Measurements from ENCODE around the gene RTN4R.
A peak's percentile ranks its signal among the peaks of the same experiment; 100 is the strongest.
"Not testable (repeated sequence)": the region's sequence is repeated elsewhere in the genome, so short reads cannot be mapped to it uniquely, and the experiment has no call there.

Gene RTN4R

GRCh38 chr22:20268279-20269012 lies at the start of gene RTN4R:
TSS of gene RTN4R (minus strand) at chr22:20268318. CDS start at chr22:20268092, 226 bp downstream.
- TF ChIP-seq CTCF (IDR thresholded peaks at IDR 0.05) = peak; percentile 54
- peak within 1 kb of the TSS in 1 of 2 donors; percentile 11 for H3K27ac ChIP-seq
- H3K4me3 ChIP-seq = peak within 1 kb of the TSS; percentile 79
- no peak for DNase-seq (ENCODE audit: low spot score)

GRCh38 chr22:20317402-20318042 lies 49.4 kb upstream of the RTN4R start:
- DNase-seq (ENCODE audit: low spot score); H3K27ac ChIP-seq; H3K4me3 ChIP-seq: not testable (repeated sequence)

GRCh38 chr22:20316844-20317401 lies 48.8 kb upstream of the RTN4R start:
- H3K4me3 ChIP-seq = no peak overlapping the region
- DNase-seq (ENCODE audit: low spot score) = peak; percentile 41
- TF ChIP-seq CTCF (IDR thresholded peaks at IDR 0.05) = no peak

GRCh38 chr22:20316217-20316843 lies 48.2 kb upstream of the RTN4R start:
- Histone ChIP-seq H3K4me3 (no peak overlapping the region), H3K27ac (no peak overlapping the region)
- TF ChIP-seq CTCF (IDR thresholded peaks at IDR 0.05) = no peak
- peak; percentile 57 for DNase-seq (ENCODE audit: low spot score)

More at GRCh38 chr22:20316844-20317401, 48.8 kb upstream of the RTN4R start:
- H3K27ac ChIP-seq = no peak overlapping the region

GRCh38 chr22:20315337-20316216 lies 47.5 kb upstream of the RTN4R start:
- TF ChIP-seq CTCF (IDR thresholded peaks at IDR 0.05) = no peak
- Histone ChIP-seq H3K27ac (no peak overlapping the region), H3K4me3 (no peak overlapping the region)
- DNase-seq (ENCODE audit: low spot score) = peak; percentile 69

GRCh38 chr22:20314741-20315336 lies 46.7 kb upstream of the RTN4R start:
- not testable (repeated sequence) for H3K4me3 ChIP-seq, H3K27ac ChIP-seq
- peak; percentile 43 for DNase-seq (ENCODE audit: low spot score)

GRCh38 chr22:20314206-20314605 lies 46.1 kb upstream of the RTN4R start:
- peak; percentile 31 for DNase-seq (ENCODE audit: low spot score)
- not testable (repeated sequence) for H3K27ac ChIP-seq, H3K4me3 ChIP-seq

- not testable (repeated sequence) for H3K4me3 ChIP-seq, H3K27ac ChIP-seq
- DNase-seq (ENCODE audit: low spot score) = peak; percentile 59
Observed at GRCh38 chr22:20313306-20314077, 45.4 kb upstream of the RTN4R start.

Measured in coronary artery (tissue), 2 donors.